ENCODE results near the gene SLC17A3.

Gene SLC17A3

DNA sequence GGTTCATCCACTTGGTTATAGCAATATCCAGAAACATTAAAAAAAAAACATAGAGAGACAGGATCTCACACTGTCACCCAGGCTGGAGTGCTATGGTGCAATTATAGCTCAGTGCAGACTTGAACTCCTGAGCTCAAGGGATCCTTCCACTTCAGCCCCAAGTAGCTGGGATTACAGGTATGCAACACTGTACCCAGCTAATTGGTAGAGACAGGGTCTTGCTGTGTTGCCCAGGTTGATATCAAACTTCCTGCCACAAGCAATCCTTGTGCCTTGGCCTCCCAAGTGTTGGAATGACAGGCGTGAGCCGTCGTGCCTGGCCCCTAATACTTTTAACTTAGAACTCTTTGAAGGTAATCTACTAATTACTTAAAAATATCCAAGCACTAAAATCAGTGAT lies 41.4 kb downstream of the SLC17A3 start:
- DNase-seq, result no peak

DNA sequence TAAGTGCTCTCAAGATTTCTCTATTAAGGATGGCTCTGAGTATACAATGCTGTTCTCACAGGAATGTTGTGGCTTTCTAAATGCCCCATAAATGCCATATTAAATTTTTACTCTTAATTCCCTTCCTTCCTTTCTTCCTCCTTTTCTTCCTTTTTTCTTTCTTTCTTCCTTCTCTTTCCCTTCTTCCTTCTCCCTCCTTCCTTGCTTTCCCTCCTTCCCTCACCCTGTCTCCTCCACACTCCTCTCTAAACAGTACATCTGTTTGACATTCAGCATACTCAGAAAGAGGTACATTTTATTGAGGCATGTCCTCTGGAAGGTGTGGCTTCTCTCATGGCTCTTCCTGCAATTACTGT lies 41.8 kb downstream of the SLC17A3 start:
- DNase-seq, result no peak

DNA sequence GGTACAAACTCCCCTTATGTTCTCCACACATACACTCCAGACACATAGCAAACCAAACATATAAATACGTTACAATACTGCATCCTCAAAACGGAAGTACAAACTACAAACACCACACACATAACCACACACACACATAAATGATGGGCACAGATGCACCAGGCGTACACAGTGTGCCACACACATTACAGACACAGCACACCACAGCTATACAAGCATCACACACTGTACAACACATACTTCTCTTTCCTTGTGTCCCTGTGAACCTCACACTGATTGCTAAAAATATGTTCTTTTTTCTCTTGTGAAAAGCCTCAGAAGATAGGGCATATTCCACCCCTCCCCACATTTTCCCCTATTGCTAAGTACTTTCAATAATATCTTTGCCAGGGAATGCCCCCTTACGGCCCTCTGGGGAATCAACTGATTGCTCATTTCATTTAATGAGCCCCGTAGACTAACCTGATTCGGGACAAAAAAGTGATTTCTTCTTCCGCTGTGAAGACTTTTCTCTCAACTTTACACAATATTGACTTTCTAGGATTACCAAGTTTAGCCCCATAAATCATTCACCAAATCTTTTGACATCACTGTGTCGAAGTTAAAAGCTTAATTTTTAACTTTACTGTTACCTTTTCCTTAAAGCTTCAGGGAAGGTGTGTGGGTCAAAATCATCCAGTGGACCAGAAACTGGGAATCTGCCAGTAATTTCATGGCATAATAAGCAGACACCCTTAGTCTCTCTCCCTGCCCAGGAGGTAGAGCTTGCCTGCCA lies 42.3 kb downstream of the SLC17A3 start, which contains the start of gene SLC17A1:
Gene SLC17A1 (minus strand): TSS at position 521 of the 775 bp plus-strand sequence. CDS start 1,495 bp downstream, outside the sequence.
- no peak for DNase-seq

DNA sequence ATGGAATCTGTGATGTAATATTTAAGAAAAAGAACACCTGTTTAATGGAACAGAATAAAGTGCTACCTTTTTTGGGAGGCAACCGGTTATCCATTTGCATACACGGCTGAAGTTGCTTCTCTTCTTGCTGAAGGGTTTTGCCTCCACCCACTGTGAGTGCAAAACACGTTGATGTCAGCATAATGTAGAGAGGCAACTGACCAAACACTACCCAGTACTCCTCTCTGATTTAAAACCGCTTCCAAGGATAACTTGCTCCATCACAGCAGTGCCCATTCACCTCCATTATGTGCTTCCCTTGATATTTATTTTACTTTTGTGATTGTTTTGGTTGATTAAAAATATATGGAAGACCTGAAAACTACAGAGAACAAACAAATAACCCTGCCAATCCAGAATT lies 43.6 kb downstream of the SLC17A3 start:
- DNase-seq, result no peak

DNA sequence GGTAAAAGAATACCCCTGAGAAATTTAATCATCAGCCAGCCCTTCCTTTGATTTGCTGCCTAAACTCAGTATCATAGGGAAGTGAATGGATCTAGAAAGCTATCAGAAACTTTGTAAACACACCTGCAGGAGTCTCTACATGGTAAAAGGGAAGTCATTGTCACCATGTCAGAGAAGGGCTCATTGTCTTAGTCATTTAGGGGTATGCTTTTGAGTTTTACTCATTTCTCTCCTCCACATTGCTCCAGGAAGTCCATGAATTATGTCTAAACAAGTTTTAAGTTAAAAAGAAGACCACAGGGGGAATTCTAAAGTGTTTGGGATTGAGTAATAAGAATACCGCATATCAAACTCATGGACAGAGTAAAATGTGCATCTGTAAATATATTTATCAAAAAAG lies 44.7 kb downstream of the SLC17A3 start:
- no peak for DNase-seq

DNA sequence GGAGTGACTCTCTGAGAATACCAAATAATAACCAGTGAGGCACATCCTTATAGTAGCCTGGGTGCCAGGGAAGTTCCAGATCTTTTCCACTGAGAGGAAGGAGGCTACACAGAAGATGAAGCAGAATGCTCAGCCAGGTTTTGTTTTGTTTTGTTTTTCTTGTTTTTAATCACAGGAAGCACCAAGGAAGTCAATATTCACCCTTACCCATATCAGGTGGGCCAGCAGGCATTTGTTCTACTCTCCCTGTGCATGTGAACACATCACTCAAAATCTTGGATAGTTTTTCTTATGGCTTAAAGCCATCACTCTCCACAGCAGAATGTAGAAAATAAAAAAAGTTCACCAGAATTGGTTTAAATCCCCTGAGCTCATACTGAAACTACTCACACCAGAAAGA lies 52.7 kb downstream of the SLC17A3 start:
- no peak for DNase-seq

DNA sequence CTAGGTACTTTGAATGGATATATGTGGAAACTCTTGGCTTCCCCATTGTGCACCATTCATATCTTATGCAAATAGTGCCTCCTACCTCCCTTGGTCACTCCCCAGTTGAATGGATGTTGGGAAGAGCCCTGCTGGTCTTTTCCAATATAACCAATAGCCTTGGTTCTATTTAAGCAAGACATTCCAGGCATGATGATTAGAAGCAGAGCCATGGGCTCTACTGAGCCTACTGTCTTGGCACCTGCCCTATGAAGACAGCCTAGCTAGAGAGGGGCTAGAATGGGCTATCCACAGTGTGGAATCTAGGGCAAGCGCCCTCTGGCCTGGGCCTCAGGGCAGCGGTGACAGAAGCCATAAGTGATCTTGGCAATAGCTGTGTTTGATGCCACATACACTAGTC lies 57.8 kb downstream of the SLC17A3 start:
- DNase-seq, result no peak

DNA sequence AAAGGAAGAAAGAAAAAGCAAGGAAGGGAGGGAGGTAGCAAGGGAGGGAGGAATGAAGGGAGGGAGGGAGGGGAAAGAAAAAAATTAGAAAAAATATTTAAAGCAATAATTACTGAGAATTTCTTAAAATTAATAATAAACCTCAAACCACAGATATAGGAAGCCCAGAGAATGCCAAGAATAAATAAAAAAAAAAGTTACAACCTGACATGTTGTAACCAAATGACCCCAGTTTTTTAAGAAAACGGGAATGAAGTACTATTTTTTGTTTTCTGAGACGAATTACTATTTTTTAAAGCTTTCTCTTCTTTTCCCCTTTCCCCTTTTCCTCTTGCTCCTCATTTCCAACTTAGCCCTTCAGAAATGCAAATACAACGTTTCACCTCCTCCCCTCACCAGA lies 58.8 kb downstream of the SLC17A3 start:
- DNase-seq, result no peak

DNA sequence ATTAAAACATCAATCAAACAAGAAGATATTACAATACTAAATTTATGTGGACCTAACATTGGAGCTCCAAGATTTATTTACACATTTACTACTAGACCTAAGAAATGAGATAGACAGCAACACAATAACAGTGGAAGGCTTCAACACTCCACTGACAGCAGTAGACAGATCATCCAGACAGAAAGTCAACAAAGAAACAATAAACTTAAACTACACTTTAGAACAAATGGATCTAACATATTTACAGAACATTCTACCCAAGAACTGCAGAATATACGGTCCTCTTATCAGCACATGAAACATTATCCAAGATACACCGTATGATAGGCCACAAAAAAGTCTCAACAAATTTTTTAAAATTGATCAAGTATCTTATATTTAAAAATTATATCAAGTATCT lies 69.2 kb downstream of the SLC17A3 start:
- no peak for DNase-seq

DNA sequence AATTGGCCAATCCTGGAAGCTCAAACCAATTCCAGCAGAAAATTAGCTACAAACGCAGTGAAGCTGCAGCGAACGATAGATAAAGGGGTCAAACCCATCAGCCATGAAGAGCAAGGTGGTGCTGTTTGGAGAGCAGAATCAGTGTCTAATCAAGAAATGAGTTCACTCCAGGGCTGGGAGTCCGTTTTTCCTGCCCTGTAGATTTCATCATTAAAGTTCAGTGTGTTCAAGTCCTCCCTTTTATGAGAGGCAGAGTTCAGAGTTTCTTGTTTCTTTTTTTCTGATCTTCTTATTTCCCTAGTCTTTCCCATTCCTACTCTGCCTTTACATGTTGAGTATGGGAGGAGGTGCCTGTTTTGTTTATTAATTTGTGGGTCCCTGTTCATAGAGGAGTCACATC lies 72.6 kb downstream of the SLC17A3 start:
- DNase-seq, result no peak
